Astrocyte of the cerebellum (primary cell): ENCODE data around the gene KRTAP10-6.
"Not testable (repeated sequence)": the region's sequence is repeated elsewhere in the genome, so short reads cannot be mapped to it uniquely, and the experiment has no call there.

Experiments
- DNase-seq: peaks from one replicate; pipeline ENCODE4 v3.0.0-alpha.2; 2011; ENCODE audit warnings: low read depth
- H3K4me3 ChIP-seq: 2 replicates; pipeline ENCODE4 v1.5.1; 2011; ENCODE audit warnings: mild to moderate bottlenecking, low read depth, low read length, moderate library complexity
- in situ Hi-C: cut with HindIII; loops from 2 replicates; pipeline ENCODE4 v1.10.0; 2017; ENCODE audit warnings: low sequenced_read_pairs
- TF ChIP-seq, protein P1 (sequence below): IDR thresholded peaks from 2 replicates; pipeline ENCODE4 v1.5.1; 2012; ENCODE audit warnings: low read length, low read depth, moderate library complexity, mild to moderate bottlenecking; ENCODE audit errors: missing control alignments

Gene KRTAP10-6

DNA sequence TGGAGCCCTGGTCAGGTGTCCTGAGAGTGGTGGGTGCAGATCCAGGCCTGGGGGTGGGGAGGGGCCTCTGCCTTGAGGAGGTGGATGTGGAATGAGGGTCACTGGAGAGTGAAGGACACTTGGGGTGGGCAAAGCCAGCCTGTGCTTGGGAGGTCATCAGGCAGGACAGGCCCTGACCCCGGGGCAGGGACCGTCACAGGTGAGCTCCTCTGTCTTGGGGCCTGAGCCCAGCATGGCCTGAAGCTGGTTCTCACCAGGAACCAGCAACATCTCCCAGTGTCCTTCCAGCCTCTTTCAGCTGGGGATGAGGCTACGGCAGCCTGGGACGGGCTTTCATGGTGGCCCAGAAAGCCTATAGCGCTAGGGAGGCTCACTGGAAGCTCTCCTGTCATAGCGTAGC is 40.2 kb downstream of the KRTAP10-6 start:
- DNase-seq, result no peak
- H3K4me3 ChIP-seq, result no peak overlapping the region

DNA sequence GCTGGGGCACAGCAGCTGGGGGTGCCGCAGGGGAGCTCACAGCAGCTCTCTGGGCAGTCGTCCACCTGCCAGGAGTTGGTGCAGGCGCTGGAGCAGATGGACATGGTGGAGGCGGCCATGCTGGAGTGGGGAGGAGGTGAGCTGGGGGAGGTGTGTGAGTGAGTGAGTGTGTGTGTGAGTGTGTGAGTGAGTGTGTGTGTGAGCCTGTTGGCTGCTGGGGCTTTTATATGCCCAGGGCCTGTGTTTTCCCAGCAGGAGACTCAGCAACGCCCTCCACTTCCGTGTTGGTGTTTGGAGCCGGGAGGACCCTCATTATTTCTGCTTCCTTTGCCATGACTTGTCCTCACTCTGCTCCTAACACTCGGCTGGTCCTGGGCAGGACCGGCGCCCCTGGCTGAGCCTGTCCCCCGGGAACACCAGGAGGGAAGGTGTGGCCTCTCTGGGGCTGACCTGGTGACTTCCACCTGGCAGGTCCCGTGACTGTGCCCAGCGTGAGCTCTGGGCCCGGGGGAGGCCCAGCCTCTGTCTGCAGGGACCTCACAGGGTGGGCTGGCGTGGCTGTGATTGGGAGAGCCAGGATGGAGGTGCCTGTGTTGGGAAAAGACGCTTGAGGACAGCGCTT is 40.9 kb downstream of the KRTAP10-6 start, which contains the start of gene KRTAP10-2:
TSS of gene KRTAP10-2 (minus strand) at position 166 of the 622 bp plus-strand sequence. CDS start at position 119, 47 bp downstream.
- in situ Hi-C loops, result no loop called here
- no peak within 1 kb of the TSS for H3K4me3 ChIP-seq
- TF ChIP-seq, protein P1, sequence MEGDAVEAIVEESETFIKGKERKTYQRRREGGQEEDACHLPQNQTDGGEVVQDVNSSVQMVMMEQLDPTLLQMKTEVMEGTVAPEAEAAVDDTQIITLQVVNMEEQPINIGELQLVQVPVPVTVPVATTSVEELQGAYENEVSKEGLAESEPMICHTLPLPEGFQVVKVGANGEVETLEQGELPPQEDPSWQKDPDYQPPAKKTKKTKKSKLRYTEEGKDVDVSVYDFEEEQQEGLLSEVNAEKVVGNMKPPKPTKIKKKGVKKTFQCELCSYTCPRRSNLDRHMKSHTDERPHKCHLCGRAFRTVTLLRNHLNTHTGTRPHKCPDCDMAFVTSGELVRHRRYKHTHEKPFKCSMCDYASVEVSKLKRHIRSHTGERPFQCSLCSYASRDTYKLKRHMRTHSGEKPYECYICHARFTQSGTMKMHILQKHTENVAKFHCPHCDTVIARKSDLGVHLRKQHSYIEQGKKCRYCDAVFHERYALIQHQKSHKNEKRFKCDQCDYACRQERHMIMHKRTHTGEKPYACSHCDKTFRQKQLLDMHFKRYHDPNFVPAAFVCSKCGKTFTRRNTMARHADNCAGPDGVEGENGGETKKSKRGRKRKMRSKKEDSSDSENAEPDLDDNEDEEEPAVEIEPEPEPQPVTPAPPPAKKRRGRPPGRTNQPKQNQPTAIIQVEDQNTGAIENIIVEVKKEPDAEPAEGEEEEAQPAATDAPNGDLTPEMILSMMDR, result no peak
- DNase-seq, result no peak

More for the DNA sequence above, 40.2 kb downstream of the KRTAP10-6 start:
- in situ Hi-C loops, result no loop called here
- TF ChIP-seq, protein P1, result no peak

DNA sequence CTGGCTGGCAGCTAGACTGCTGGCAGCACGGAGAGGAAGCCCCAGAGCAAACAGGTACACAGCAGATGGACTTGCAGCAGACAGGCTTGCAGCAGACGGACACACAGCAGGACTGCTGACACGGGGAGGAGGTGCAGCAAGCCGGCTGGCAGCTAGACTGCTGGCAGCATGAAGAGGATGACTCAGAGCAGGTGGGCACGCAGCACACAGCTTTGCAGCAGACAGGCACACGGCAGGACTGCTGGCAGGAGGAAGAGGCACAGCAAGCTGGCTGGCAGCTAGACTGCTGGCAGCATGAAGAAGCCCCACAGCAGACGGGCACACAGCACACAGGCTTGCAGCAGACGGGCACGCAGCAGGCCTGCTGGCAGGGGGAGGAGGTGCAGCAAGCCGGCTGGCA is 41.5 kb downstream of the KRTAP10-6 start:
- no peak for DNase-seq
- TF ChIP-seq, protein P1, result no peak
- in situ Hi-C loops, result no loop called here
- H3K4me3 ChIP-seq, result no peak overlapping the region

DNA sequence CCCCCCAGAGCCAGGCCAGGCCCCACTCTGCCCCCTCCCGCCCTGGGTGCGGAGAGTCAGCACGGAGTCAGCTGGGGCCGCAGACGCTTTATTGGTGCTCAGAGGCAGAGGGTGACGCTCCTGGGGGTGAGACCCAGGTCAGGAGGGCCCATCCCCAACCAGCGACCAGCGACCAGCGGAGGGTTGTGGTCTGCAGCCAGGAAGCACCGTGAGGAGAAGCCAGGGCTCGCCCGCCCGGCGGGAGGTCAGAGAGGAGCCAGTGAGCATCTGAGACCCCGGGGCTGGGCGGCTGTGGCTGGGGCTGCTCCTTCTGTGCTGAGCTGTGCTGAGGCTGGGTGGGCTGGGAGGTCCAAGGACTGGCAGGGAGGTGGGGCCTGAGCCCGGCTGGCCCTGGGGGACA is 42.0 kb downstream of the KRTAP10-6 start:
- DNase-seq, H3K4me3 ChIP-seq, in situ Hi-C loops: not testable (repeated sequence)

DNA sequence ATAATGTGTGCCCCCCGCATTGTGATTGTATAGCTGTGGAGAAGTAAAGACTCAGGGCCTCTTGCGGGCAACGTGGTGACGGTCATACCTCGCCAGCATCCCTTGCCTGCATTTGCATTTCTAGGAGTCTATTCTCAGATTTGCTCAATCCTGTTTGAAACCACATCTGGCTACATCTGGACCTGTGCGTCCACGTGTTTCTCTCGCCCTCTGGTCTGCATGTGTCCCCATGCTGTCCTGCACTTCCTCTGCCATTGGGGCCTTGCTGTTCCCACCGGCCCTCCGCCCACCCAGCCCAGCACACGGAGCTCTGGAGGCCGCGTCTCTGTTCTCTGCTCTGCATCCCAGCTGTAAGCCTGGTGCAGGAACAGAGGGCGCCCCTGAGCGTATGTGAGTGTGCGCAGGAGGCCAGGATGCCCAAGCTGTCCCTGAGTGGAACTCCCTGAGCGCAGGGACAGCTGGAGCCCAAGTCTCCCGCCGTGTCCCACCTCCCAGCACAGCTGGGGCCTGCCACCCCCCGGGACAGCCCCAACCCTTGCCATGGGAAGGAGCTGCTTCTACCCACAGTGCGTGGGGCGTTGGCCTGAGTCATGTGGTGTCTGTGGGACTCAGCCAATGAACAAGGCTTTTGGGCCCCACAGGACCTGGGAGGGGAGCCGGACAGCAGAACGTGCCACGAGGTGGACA is 42.6 kb downstream of the KRTAP10-6 start:
- TF ChIP-seq, protein P1, result no peak
- no peak overlapping the region for H3K4me3 ChIP-seq
- no peak for DNase-seq
- in situ Hi-C loops, result no loop called here

DNA sequence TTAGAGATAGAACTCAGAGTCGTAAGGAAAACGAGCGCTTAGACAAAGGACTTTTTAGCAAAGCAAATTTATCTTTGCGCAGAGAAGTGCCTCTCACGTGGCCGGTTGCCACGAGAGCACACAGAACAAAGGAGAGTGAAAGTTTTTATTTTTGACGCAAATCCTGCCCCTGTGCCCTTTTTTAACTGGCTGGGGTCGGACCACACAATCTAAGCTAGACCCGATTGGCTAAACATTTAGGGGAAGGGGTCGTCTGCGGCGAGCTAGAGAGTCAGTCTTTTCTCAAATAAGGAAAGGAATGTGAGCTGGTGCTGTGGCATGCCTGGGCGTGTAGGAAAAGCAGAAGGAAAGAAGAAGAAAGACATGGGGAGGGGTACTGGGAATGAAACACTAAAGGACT is 43.4 kb downstream of the KRTAP10-6 start:
- in situ Hi-C loops, result no loop called here
- TF ChIP-seq, protein P1, result no peak
- H3K4me3 ChIP-seq, result no peak overlapping the region
- no peak for DNase-seq

DNA sequence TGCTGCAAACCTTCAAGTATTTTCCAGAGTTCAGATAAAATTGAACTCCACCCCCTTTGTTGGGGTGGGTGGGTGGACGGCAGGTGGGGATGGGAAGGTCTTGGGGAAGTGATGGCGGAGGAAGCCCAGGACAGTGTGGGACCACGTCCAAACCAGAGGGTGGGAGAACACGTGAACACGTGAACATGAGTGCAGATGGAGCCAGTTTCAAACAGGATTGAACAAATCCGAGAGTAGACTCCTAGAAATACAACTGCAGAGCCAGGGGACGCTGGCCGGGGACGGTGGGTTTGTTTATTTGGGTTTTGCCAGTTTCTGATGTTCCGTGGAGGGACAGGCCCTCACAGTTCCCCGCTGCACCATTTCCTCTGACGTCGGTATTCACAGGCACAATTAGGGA is 43.9 kb downstream of the KRTAP10-6 start:
- TF ChIP-seq, protein P1, result no peak
- in situ Hi-C loops, result no loop called here

More for the DNA sequence above, 43.9 kb downstream of the KRTAP10-6 start:
- H3K4me3 ChIP-seq, result no peak overlapping the region
- DNase-seq, result no peak
